Renal cortex interstitium (tissue), 15 donors: ENCODE results near the gene ASAH2. TPM values are rescaled to one million over a fixed set of nuclear protein-coding genes. Genes with fewer than 3 reads are reported as not detected.
A peak's percentile ranks its signal among the peaks of the same experiment; 100 is the strongest.

ENCODE experiments used
- DNase-seq, 11 donors: peaks; one replicate each; pipeline ENCODE4 v3.0.0-alpha.2; 2013; ENCODE audit warnings: low read depth in 9 of 11, low spot score in 4 of 11; ENCODE audit errors: extremely low read depth in 1 of 11
- long read RNA-seq, 16 experiments: transcript quantifications; one replicate each; lab custom pipeline, GENCODE V29; 2026
- polyA plus RNA-seq, 3 donors: library from polyadenylated mRNA; unstranded; fragments of 120-200 nt; gene quantifications; one replicate each; pipeline ENCODE4 v1.2.1, GENCODE V29; 2013; ENCODE audit not compliant: insufficient read length in 3 of 3

Gene ASAH2
- 1 to 10 TPM; 3.1 to 8.2 (median 3.2) TPM for polyA plus RNA-seq
- long read RNA-seq, donor 1, result 0 reads
- long read RNA-seq, donor 2, result 0 reads
- long read RNA-seq, donor 3, partial matches to known transcripts, result 0 of 1 reads
- long read RNA-seq, donor 3, other reads (novel, unspliced or antisense), result 0 of 1 reads
- long read RNA-seq, donor 4, result 0 reads
- long read RNA-seq, donor 5, result 0 reads
- long read RNA-seq, donor 6, result 0 reads
- long read RNA-seq, donor 7, result 0 reads
- long read RNA-seq, donor 8, result 0 reads
- long read RNA-seq, donor 9, result 0 reads
- long read RNA-seq, donor 10, result 0 reads
- long read RNA-seq, donor 11, result 0 reads
- long read RNA-seq, donor 12, result 0 reads
- long read RNA-seq, donor 13, result 0 reads
- long read RNA-seq, donor 14, result 0 reads
- long read RNA-seq, donor 15, result 0 reads
- long read RNA-seq, donor 16, result 0 reads

DNA sequence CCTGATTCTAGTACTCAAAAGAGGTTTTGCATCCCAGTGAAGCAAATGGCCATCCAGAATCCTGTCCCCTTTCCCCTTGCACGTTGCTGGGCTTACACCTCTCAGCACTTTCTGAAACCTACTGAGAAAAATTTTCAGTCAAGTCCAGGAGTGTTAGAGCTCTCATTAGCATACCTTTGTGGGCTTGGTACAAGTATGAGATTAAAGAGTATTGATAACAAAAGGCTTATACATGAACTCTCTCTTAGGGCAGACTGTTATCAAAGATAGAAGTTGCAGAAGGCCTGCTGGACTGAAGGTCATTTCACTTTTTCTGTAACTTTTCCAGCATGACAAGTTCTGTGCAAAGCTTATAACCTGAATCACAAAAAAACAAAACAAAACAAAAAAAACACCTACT, at the start of gene ASAH2:
ASAH2 (minus strand) TSS at position 123 of the 400 bp plus-strand sequence. CDS start 2,906 bp downstream, outside the sequence.
- no peak for DNase-seq

DNA sequence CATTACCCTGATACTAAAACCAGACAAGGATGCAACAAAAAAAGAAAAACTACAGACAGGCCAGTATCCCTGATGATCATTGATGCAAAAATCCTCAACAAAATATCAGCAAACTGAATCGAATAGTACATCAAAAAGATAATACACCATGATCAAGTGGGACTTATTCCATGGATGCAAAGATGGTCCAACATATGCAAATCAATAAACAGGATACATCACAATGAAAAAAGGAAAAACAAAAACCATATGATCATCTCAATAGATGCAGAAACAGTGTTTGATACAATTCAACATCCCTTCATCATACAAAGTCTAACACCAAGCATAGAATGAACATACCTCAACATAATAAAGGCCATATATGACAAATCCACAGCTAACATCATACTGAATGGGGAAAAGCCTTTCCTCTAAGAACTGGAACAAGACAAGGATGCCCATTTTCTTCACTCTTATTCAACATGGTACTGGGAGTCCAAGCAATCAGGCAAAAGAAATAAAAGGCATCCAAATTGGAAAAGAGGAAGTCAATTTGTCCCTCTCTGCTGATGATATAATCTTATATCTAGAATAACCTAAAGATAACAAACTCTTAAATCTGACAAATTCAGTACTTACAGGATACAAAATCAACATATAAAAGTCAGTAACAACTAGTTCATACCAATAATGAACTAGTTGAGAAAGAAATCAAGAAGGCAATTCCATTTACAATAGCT, 48.8 kb upstream of the ASAH2 start:
- DNase-seq, result no peak

DNA sequence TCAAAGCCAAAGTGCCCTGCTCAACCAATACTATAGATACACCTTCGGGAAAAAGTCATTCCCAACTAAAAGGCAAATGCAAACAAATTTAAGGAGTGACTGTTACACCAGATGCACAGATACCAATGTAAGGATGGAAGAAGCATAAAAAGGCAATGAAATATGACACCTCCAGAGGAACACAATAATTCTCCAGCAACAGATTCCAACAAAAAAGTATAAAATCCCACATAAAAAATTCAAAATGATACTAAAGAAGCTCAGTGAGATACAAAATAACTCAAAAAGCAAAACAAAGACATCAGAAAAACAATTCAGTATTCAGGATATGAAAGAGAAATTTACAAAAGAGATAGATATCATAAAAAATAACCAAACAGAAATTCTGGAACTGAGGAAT, 44.1 kb upstream of the ASAH2 start:
- no peak for DNase-seq

DNA sequence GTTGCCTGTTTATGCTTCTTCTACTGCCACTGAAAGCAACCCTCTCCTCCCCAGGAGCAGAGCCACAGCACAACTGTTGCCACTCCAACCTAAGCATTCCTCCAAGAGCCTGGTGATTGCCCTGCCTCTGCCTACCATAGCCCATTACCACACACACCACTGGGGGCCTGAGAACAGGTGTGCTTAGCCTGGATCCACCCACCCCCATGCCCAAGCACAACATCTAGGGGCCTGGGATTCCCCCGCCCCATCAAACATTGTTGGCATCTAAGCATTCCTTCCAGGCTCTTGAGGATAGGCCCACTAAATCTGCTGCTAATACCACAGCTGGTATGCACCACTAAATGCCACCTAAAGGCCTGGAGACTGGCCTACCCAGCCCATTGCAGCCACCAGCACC, 43.3 kb upstream of the ASAH2 start:
- no peak for DNase-seq

DNA sequence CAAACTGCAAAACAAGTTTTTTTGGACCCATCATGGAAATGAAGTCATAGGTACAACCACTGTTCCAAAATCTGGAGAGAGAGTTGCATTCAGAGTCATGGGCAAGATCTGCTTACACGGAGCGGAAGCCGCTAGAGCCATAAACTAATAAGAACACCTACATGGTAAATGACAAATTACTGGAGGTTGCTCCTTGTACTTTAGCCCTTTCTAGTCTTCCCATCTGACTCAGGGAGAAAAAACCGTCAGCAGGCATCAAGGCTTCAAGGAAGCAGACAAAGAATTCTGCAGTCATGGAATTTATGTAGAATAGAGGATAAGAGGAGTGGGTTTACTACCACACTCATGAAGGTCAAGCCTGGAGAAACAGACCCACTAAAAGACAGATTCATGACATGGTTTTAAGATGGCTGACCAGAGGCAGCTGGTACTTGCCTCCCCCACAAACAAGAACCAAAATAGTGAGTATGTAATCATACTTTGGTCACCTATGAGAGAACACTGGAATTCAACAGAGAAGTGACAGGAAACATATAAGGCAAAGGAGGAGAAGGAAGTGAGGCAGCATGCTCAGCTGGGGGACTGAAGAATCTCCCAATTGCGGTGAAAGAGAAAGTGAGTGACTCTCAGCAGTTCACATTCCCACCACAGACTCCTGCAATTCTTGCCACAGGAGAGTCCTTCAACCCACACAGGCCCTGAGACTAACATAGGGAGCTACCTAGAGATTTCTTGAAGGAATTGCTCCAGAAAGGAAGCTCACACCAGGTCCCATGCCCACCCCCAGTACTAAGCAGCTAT, 42.4 kb upstream of the ASAH2 start:
- DNase-seq, result no peak

GRCh38 chr10:50291261-50291850, 40.0 kb upstream of the ASAH2 start:
- DNase-seq, result no peak

DNA sequence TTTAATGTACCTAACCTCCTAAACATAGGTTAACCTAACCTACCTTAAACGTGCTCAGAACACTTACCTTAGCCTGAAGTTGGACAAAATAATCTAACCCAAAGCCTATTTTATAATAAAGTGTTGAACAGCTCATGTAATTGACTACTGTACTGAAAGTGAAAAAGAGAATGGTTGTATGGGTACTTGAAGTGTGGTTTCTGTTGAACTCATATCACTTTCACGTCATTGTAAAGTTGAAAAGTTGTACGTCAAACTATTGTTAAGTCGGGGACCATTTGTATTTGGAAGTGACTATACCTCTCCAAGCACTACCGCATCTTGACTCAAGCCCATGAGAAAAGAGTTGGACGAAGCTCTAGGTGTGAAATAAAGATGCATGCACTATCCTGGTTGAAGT, 37.9 kb upstream of the ASAH2 start:
- no peak for DNase-seq

DNA sequence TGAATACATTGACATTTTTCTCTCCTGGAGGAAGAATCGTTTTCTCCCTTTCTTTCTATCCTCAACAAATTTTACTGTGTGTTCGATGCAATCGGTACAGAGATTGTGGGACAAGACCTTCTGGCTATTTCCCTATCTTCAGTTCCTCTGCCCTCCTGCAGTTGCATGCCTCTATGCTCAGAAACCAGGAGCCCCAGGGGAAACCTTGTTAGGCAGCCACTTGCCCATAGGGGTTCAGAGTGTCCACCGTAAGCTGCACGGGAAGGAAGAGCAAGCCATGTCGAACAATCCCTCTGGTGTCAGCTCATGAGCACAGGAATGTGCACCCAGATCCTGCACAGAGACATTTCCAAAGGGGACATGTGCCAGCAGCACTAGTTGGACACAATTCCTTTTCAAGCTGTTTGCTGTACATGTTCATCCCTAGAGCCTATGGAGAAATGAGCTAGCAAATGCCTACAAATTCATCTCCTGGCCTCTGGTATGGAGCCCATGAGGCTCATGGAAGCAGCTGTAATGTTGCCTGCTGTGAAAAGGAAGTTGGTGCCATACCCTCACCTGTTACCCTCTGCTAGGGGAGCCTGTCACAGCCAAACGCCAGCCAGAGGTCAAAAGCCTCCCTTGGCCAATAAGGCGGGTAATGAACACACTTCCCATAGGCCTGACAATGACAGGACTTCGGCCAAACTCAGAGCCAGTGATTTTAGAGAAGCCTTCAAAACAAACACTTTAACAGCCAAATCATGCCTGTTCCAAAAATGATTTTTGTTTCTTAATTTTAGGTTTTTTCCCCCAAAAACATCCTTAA, 35.9 kb upstream of the ASAH2 start:
- no peak for DNase-seq

- no peak for DNase-seq
These were observed 35.2 kb upstream of the ASAH2 start for GRCh38 chr10:50286517-50286916.

GRCh38 chr10:50281967-50282522, 30.7 kb upstream of the ASAH2 start:
- DNase-seq, result no peak

DNA sequence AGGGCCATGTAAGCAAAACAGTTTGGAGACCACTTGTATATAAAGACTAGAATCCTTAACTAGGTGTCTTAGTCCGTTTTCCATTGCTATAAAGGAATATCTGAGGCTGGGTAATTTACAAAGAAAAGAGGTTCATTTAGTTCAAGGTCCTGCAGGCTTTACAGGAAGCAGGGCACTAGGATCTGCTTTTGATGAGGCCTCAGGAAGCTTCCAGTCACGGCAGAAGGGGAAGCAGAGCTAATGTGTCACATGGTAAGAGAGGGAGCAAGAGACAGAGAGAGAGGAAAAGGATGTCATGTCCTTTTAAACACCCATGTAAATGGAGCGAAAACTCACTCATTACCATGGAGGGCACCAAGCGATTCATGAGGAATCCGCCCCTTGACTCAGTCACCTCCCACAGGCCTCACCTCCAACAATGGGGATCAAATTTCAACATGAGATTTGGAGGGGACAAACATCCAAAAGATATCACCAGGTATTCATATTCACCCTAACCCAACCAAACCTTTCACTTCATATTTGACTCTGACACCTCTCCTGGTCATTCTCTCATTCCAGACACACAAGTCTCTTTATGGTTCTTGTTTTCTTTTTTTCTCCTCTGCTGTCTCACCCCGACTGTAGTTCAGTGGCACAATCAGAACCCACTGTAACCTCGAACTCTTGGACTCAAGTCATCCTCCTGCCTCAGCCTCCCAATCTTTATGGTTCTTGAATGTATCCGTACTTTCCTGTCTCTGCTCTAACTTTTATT, 30.1 kb upstream of the ASAH2 start:
- DNase-seq, result no peak

DNA sequence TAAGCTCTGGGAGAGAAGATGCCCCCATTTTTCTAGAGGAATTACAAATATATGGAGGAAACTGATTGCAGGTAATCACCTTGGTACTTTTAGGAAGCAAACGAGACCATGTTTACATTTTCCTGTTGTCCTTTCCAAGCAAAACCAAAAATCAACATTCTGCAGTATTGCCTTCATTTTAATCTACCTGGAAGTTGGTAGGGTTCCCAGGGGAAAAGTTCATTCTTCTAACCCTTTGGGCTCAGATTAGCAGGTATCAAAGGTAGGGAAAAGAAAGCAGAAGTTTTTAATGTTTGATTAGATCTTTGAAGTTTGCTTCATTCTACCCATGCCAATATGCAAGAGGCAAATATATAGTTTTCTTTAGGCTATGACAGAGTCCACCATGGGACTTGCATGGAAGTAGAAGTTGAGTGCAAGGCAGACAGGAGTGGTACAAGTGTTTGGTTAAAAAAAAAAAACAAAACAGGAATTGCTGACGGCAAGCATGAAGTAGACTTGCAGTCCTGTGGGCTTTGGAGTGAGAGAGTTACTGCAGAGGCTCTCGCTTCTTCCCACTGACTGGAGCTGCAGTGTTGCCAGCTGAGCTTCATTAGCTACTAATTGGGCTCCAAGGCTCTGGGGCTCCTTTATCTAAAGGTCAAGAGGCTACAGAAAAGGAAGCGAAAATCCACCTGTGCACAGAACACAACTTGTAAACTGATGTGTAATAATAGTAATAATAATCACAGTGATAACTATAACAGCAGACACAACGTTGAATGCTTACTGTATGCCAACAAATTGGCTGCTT, 28.9 kb upstream of the ASAH2 start:
- DNase-seq, result no peak

DNA sequence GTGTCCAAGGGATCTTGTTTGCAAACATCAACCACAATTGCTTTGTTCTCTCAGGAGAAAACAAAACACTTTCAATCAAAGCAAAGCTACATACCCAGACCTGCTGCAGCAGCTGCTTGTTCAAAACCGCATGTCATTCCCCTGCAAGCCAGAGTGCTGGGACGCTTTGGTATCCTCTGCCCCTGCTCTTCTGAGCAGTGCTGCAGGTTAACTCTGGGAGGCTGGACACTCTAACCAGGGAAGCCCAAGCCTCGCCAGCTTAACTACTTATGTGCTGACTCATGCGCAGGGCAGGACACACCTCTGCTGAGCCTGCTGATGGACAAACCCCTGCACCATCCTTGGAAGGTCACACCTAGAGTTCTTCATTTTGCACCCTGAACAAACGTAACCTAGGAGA, 28.2 kb upstream of the ASAH2 start:
- no peak for DNase-seq

- peak in 5 of 11 donors; percentile 3 to 8 (median 5) for DNase-seq
These were observed 24.4 kb upstream of the ASAH2 start for GRCh38 chr10:50275650-50276235.

DNA sequence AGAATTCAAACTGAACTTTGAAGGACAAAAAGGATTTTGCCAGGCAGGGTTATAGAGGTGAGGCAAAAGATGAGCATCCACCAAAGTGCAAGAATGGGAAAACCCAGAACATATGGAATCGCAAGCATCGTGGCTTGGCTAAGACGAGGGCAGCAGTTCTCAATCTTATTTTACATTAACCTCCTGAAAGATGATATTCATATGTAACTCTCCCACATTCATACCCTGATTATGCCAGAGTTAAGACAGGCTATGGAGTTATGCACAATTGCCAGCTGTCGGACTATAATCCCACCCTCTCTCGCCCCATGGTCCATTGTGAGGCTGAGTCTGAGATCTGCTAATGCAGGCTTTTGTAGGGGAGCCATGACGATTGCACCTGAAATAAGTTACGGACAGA, 21.2 kb upstream of the ASAH2 start:
- no peak for DNase-seq

- DNase-seq, result no peak
These were observed 20.4 kb upstream of the ASAH2 start for GRCh38 chr10:50271564-50272250.
